ENCODE data around the gene EPB41L5.
"Not testable (repeated sequence)": the region's sequence is repeated elsewhere in the genome, so short reads cannot be mapped to it uniquely, and the experiment has no call there.

DNA sequence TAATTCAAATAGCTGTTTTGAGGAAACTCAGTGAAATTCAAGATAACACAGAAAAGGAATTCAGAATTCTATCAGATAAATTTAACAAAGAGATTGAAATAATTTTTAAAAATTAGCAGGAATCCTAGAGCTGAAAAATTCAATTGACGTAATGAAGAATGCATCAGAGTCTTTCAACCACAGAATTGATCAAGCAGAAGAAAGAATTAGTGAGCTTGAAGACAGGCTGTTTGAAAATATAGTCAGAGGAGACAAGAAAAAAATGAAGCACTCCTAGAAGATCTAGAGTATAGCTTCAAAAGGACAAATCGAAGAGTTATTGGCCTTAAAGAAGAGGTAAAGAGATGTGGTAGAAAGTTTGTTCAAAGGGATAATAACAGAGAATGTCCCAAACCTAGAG, 122.1 kb downstream of the EPB41L5 start:
- TF ChIP-seq ZBTB33 (IDR thresholded peaks at IDR 0.05); YY1 (IDR thresholded peaks at IDR 0.05); CTCF (IDR thresholded peaks at IDR 0.05; ENCODE audit: low read depth, low read length, missing input control); EGR1 (IDR thresholded peaks at IDR 0.05; ENCODE audit: low read depth in 2 of 2); REST (IDR thresholded peaks at IDR 0.05); RAD21 (IDR thresholded peaks at IDR 0.05); TAF1 (conservative IDR thresholded peaks at IDR 0.05): not testable (repeated sequence)
- TF ChIP-seq, protein P1, sequence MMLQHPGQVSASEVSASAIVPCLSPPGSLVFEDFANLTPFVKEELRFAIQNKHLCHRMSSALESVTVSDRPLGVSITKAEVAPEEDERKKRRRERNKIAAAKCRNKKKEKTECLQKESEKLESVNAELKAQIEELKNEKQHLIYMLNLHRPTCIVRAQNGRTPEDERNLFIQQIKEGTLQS (IDR thresholded peaks at IDR 0.05): not testable (repeated sequence)

All from liver (tissue), 3 donors.